Testis (tissue), 3 donors: ENCODE results near the gene PLA2G4A. TPM values are rescaled to one million over a fixed set of nuclear protein-coding genes. Genes with fewer than 3 reads are reported as not detected.

ENCODE experiments used
- DNase-seq: peaks from one replicate; pipeline ENCODE4 v3.0.0-alpha.2; 2019
- H3K27ac ChIP-seq, 2 donors: fragments of 200-600 bp; sonication (generic); one replicate each; pipeline ENCODE4 v1.5.1; 2019
- H3K27me3 ChIP-seq: fragments of 200-600 bp; sonication (generic); one replicate; pipeline ENCODE4 v1.5.1; 2019
- H3K36me3 ChIP-seq: fragments of 200-600 bp; sonication (generic); one replicate; pipeline ENCODE4 v1.5.1; 2017; ENCODE audit warnings: low read depth; ENCODE audit errors: missing control alignments
- H3K4me1 ChIP-seq: fragments of 200-600 bp; sonication (generic); one replicate; pipeline ENCODE4 v1.5.1; 2019
- H3K4me3 ChIP-seq, 2 donors: fragments of 200-600 bp; sonication (generic); one replicate each; pipeline ENCODE4 v1.5.1; 2017 to 2019
- H3K9me3 ChIP-seq: fragments of 200-600 bp; sonication (generic); one replicate; pipeline ENCODE4 v1.5.1; 2017
- POLR2A ChIP-seq: fragments of 450-650 bp; IDR thresholded peaks from one replicate; pipeline ENCODE4 v1.6.1; 2017; ENCODE audit warnings: antibody characterized with exemption, mild to moderate bottlenecking, moderate library complexity
- WGBS, 2 donors: methylation state at CpG; one replicate each; pipeline ENCODE4 v1.1.5; 2018; 5-methylcytosine and 5-hydroxymethylcytosine counted together
- intact Hi-C: fragments of 100-400 bp; cut with DNase I; formaldehyde crosslinking; loops from one replicate; pipeline ENCODE4 v1.15.1; 2023; ENCODE audit warnings: low total_unique reads
- polyA plus RNA-seq: library from polyadenylated mRNA; stranded (reverse); fragments of 350-450 nt; fragmentation: Illumina TruSeq; extraction: RNeasy Lipid Tissue Mini Kit (QIAGEN cat#74804); gene quantifications from one replicate; pipeline ENCODE4 v1.2.3, GENCODE V29; 2014; ENCODE audit warnings: low read depth, low replicate concordance; ENCODE audit not compliant: insufficient read depth
- total RNA-seq, 2 donors: library from RNA; depleted of rRNA; stranded (reverse); fragments of >200 nt; gene quantifications; one replicate each; pipeline ENCODE4 v1.2.3, GENCODE V29; 2016
- TF ChIP-seq, protein P1 (sequence below), 3 experiments: fragments of 450-650 bp in 2 of 3; fragments of 200-600 bp in 1 of 3; sonication (generic) in 1 of 3; IDR thresholded peaks; one replicate each; pipeline ENCODE4 v1.5.1; 2016 to 2019; ENCODE audit warnings: antibody characterized with exemption in 3 of 3, mild to moderate bottlenecking in 2 of 3, moderate library complexity in 1 of 3

The PLA2G4A gene
- total and polyA plus RNA-seq, 3 donors from 2014 or later = 4.9 to 6.4 (median 6.4) TPM

DNA sequence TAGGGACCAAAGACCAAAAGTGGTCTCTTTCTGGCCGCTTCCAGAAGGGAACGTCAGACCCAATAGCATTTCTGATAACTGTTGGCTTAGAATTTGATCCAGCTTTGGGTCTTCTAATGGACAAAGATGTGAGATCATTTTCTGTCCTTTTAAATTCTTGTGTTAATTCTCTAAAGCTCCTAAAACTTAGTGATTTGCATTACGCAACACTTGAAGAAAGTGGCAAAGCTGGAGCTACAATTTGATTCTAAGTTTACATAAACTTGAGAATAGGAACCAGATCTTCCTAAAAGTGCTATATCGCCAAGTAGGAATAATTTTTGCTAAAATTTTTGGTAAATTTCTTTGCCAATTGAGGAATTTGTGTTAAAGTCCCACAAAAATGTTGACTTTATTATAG lies 21.6 kb upstream of the PLA2G4A start:
- no peaks in the 10 kb centered on the region for H3K4me1 ChIP-seq
- intact Hi-C loops = no loop called here
- WGBS, 2 donors = 89 to 93% methylated on average over 4 of the region's 4 CpGs
- TF ChIP-seq, protein P1, sequence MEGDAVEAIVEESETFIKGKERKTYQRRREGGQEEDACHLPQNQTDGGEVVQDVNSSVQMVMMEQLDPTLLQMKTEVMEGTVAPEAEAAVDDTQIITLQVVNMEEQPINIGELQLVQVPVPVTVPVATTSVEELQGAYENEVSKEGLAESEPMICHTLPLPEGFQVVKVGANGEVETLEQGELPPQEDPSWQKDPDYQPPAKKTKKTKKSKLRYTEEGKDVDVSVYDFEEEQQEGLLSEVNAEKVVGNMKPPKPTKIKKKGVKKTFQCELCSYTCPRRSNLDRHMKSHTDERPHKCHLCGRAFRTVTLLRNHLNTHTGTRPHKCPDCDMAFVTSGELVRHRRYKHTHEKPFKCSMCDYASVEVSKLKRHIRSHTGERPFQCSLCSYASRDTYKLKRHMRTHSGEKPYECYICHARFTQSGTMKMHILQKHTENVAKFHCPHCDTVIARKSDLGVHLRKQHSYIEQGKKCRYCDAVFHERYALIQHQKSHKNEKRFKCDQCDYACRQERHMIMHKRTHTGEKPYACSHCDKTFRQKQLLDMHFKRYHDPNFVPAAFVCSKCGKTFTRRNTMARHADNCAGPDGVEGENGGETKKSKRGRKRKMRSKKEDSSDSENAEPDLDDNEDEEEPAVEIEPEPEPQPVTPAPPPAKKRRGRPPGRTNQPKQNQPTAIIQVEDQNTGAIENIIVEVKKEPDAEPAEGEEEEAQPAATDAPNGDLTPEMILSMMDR (IDR thresholded peaks at IDR 0.05) = no peak
- TF ChIP-seq POLR2A = no peak
- H3K9me3 ChIP-seq = no peaks in the 10 kb centered on the region
- no peaks in the 10 kb centered on the region for H3K36me3 ChIP-seq
- H3K27ac ChIP-seq = no peak overlapping the region
- no peak overlapping the region for H3K4me3 ChIP-seq
- no peak for DNase-seq
- H3K27me3 ChIP-seq = no peaks in the 10 kb centered on the region

GRCh38 chr1:186811892-186812291 lies 16.9 kb upstream of the PLA2G4A start:
- Histone ChIP-seq H3K4me3 (no peak overlapping the region), H3K4me1 (no peaks in the 10 kb centered on the region), H3K27me3 (no peaks in the 10 kb centered on the region), H3K27ac (no peak overlapping the region), H3K36me3 (no peaks in the 10 kb centered on the region), H3K9me3 (no peaks in the 10 kb centered on the region)
- 78 to 100% methylated on average over 1 of the region's 1 CpG for WGBS, 2 donors
- no peak for TF ChIP-seq POLR2A
- TF ChIP-seq, protein P1 (IDR thresholded peaks at IDR 0.05) = no peak
- intact Hi-C loops = no loop called here
- no peak for DNase-seq

DNA sequence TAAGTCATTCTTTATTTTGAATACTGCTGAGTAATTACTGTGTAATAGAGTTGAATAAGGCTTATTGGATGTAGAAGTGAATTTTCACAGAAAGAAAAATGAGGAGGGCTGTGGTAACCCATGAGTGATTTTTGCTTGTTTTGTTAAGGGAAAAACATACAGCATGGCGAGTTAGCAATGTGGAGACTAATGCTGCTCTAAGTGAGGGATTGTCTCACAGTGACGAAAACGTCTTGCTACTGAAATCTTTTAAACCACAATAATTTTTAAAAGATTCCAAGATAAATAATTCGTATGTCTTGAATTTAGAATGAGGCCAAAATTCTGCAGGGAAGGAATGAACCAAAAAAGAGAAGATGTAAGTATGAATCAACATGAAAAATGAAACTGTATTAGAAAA lies 16.2 kb upstream of the PLA2G4A start:
- 74 to 76% methylated on average over 4 of the region's 4 CpGs for WGBS, 2 donors
- TF ChIP-seq, protein P1 (IDR thresholded peaks at IDR 0.05) = no peak
- no peak for TF ChIP-seq POLR2A
- H3K4me1 ChIP-seq = no peaks in the 10 kb centered on the region

GRCh38 chr1:186813420-186813819 lies 15.3 kb upstream of the PLA2G4A start:
- Histone ChIP-seq H3K27ac (no peak overlapping the region), H3K4me3 (no peak overlapping the region), H3K4me1 (no peaks in the 10 kb centered on the region), H3K27me3 (no peaks in the 10 kb centered on the region), H3K9me3 (no peaks in the 10 kb centered on the region), H3K36me3 (no peaks in the 10 kb centered on the region)
- no peak for DNase-seq
- intact Hi-C loops = no loop called here
- no peak for TF ChIP-seq POLR2A
- TF ChIP-seq, protein P1 (IDR thresholded peaks at IDR 0.05) = no peak
- 76 to 77% methylated on average over 2 of the region's 2 CpGs for WGBS, 2 donors

More for the DNA sequence above, 16.2 kb upstream of the PLA2G4A start:
- intact Hi-C loops = no loop called here
- Histone ChIP-seq H3K36me3 (no peaks in the 10 kb centered on the region), H3K27me3 (no peaks in the 10 kb centered on the region), H3K27ac (no peak overlapping the region), H3K9me3 (no peaks in the 10 kb centered on the region), H3K4me3 (no peak overlapping the region)
- no peak for DNase-seq

- TF ChIP-seq POLR2A = no peak
- TF ChIP-seq, protein P1 (IDR thresholded peaks at IDR 0.05) = no peak
- DNase-seq = no peak
- no peaks in the 10 kb centered on the region for H3K36me3 ChIP-seq
- H3K9me3 ChIP-seq = no peaks in the 10 kb centered on the region
- no peak overlapping the region for H3K4me3 ChIP-seq
- 81 to 91% methylated on average over 3 of the region's 3 CpGs for WGBS, 2 donors
- no peaks in the 10 kb centered on the region for H3K4me1 ChIP-seq
- H3K27ac ChIP-seq = no peak overlapping the region
- intact Hi-C loops = no loop called here
- H3K27me3 ChIP-seq = no peaks in the 10 kb centered on the region
These were observed 9.6 kb upstream of the PLA2G4A start for GRCh38 chr1:186819126-186819525.
